GM10248 (cell line): ENCODE results near the gene PHETA2.
"Not testable (repeated sequence)": the region's sequence is repeated elsewhere in the genome, so short reads cannot be mapped to it uniquely, and the experiment has no call there.

Experiments
- CTCF ChIA-PET: fragments of 300-600 bp; sonication (Branson Sonifier 250); formaldehyde crosslinking; extraction: SDS; loops from one replicate; lab custom pipeline; 2021; ENCODE audit warnings: antibody characterized with exemption; lab: Yijun Ruan, JAX
- POLR2A ChIA-PET: fragments of 350-650 bp; sonication (Branson Sonifier 250); formaldehyde crosslinking; extraction: SDS; loops from one replicate; lab custom pipeline; 2020; ENCODE audit warnings: antibody characterized with exemption; lab: Yijun Ruan, JAX
- DNase-seq: peaks from one replicate; pipeline ENCODE4 v3.0.0; 2012; ENCODE audit errors: extremely low spot score
- TF ChIP-seq, protein P1 (sequence below): IDR thresholded peaks from 2 replicates; pipeline ENCODE4 v1.5.1; 2012; ENCODE audit warnings: mild to moderate bottlenecking, low read depth; ENCODE audit errors: extremely low read depth, missing control alignments, control extremely low read depth

Gene PHETA2

DNA sequence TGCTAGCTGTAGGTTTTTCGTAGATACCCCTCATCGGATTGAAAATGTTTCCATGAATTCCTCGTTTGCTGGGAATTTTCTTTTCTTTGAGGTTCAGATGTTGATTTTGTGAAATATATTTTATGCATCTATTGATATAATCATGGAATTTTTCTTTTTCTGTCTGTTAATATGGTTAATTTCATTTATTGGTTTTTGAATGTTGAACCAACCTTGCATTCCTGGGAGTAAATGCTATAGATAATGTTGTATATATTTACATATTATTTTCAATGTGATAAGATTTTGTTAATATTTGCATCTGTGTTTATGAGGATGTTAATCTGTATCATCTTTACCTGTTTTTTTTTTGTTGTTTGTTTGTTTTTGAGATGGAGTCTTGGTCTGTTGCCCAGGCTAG lies 27.2 kb downstream of the PHETA2 start:
- DNase-seq = no peak
- ChIA-PET POLR2A (no interaction called here), CTCF (interaction anchor here (1.1 to 3.0 kb wide), 2 partner anchors 11 kb away, joined by 3 to 13 read pairs; partner anchors contain the start of gene NDUFA6)
- TF ChIP-seq, protein P1, sequence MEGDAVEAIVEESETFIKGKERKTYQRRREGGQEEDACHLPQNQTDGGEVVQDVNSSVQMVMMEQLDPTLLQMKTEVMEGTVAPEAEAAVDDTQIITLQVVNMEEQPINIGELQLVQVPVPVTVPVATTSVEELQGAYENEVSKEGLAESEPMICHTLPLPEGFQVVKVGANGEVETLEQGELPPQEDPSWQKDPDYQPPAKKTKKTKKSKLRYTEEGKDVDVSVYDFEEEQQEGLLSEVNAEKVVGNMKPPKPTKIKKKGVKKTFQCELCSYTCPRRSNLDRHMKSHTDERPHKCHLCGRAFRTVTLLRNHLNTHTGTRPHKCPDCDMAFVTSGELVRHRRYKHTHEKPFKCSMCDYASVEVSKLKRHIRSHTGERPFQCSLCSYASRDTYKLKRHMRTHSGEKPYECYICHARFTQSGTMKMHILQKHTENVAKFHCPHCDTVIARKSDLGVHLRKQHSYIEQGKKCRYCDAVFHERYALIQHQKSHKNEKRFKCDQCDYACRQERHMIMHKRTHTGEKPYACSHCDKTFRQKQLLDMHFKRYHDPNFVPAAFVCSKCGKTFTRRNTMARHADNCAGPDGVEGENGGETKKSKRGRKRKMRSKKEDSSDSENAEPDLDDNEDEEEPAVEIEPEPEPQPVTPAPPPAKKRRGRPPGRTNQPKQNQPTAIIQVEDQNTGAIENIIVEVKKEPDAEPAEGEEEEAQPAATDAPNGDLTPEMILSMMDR = no peak

DNA sequence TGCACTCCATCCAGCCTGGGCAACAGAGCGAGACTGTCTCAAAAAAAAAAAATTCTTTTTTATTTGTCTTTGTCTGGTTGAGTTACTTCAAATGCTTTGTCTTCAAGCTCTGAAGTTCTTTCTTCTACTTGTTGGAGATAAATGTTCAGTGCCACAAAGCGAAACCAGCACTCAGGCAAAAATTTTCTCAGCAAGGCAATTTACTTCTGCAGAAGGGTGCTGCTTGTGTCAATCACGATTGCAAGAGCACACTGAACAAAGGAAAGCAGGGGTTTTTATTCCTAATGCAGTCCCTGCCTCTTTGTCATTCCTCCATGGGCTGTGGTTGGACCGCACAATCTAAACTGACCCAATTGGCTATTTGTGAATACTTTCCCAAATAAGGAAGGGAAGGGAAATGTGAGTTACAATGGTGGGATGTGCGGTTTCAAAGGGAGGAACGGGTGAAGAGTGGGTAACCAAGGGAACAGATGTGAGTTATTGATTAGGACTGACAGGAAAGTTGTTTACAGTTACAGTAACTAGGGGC lies 30.3 kb downstream of the PHETA2 start:
- CTCF ChIA-PET = interaction anchor here (1.7 kb wide), 1 partner anchor 14 kb away, joined by 7 read pairs; the partner anchor contains the start of gene NDUFA6
- POLR2A ChIA-PET, DNase-seq: not testable (repeated sequence)

DNA sequence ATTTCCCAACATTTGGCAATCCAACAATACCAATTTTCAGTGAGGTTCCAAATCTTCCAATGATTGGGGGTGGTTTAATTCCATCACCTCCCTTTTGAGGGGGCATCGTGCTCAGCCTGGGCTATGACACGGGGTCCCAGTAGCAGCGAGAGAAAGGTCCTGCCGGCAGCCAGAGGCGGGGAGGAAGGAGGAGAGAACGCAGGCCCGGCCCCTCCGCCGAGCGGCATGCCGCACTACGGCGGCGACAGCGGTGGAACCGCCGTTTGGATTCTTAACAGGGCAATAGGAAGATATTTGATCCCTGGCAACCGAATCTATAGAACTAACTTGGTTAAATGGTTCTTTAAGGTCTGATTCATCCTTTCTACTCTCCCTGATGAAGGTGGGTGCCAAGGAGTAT lies 34.8 kb downstream of the PHETA2 start:
- TF ChIP-seq, protein P1 = no peak
- ChIA-PET POLR2A (no interaction called here), CTCF (interaction anchor here (1.3 kb wide), 1 partner anchor 17 kb away, joined by 4 read pairs; no protein-coding TSS in a partner anchor)
- no peak for DNase-seq

DNA sequence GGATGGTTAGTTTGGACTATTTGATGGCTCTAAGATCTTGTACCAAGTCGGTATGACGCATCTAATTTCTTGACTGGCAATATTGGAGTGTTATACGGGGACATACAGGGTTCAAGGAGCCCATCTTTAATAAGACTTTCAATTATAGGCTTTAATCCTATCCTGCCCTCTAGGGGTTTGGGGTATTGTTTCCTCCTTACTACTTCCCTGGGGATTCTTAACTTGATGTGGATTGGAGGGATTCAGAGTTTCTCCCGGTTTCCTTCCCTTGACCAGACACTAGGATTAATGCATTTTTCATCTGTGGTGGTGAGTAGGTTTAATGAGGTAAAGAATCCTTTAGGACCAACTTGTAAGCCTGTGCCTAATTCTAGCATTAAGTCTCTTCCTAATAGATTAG lies 37.8 kb downstream of the PHETA2 start:
- TF ChIP-seq, protein P1 = no peak
- DNase-seq = no peak
- ChIA-PET CTCF (interaction anchor here (1.6 to 2.2 kb wide), 4 partner anchors 10 to 146 kb away, joined by 4 to 18 read pairs (median 5); partner anchors contain the start of gene NDUFA6), POLR2A (no interaction called here)

DNA sequence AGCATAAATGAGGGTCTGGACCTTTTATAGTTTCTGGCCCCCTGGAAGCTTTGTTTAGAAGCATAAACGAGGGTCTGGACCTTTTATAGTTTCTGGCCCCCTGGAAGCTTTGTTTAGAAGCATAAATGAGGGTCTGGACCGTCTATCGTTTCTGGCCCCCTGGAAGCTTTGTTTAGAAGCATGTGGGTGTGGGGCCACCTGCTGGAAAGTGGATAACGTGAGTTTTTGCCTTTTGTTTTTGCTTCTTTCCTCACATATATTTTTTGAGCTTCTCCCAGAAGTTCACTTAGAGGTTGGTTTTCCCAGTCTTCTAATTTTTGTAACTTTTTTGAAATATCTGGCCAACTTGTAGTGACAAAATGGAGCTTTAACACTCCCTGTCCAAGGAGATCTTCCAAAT lies 38.7 kb downstream of the PHETA2 start:
- CTCF ChIA-PET = interaction anchor here (0.8 to 2.2 kb wide), 6 partner anchors 9 to 147 kb away, joined by 3 to 18 read pairs (median 4); partner anchors contain the start of gene NDUFA6
- POLR2A ChIA-PET, DNase-seq: not testable (repeated sequence)

DNA sequence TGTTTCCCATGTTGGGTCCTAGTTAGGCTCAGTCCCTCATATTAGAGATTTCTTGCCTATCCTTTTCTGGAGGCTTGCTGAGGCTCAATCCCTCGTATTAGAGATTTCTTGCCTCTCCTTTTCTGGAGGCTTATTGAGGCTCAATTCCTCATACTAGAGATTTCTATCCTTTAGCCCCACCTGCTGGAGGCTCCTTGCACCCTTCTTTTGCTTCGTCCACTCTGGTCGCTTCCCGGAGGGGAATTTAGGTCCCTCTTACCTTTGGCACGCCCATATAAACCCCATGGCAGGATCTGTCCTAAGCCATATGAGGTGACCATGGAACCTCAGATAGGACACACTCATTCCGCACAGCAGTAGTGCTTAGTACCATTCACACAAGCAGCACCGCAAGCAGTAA lies 40.7 kb downstream of the PHETA2 start:
- ChIA-PET POLR2A (no interaction called here), CTCF (no interaction called here)
- no peak for DNase-seq
- TF ChIP-seq, protein P1 = no peak

DNA sequence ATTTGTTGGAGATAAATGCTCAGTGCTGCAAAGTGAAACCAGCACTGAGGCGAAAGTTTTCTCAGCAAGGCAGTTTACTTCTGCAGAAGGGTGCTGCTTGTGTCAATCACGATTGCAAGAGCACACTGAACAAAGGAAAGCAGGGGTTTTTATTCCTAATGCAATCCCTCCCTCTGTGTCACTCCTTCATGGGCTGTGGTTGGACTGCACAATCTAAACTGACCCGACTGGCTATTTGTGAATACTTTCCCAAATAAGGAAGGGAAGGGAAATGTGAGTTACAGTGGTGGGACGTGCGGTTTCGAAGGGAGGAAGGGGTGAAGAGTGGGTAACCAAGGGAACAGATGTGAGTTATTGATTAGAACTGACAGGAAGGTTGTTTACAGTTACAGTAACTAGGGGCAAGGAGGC lies 41.4 kb downstream of the PHETA2 start:
- CTCF ChIA-PET, POLR2A ChIA-PET, DNase-seq: not testable (repeated sequence)

DNA sequence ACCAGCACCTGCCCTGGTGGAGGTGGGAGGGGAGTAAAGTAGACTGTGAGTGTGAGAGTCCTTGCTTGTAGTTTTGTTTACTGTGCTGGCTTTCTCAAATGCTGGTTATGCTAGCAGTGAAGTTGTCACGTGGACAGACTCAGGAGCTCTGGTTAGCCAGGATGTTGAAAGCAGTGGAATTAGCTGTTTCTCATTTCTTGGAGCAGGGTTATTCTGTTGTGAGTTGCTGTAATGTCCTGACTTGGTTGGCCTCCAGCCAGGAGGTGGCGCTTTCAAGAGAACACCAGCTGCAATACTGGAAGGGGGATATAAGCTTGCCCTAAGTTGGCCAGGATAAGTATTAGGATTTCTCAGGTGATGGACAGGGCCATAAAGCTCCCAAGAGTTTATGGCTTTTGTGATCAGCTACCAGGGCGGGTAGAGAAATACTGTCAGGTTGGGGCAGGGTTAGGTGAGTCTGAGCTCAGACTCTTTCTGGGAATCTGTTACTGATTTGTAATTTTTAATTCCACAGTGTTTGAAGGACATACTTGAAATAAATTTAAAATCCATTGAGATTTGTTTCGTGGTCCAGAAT lies 42.9 kb downstream of the PHETA2 start:
- CTCF ChIA-PET = interaction anchor here (0.6 to 1.3 kb wide), 6 partner anchors 17 to 322 kb away, joined by 3 to 4 read pairs (median 3); partner anchors contain the start of genes NDUFA6 and SEPTIN3
- TF ChIP-seq, protein P1 = no peak
- DNase-seq = no peak
- POLR2A ChIA-PET = no interaction called here

DNA sequence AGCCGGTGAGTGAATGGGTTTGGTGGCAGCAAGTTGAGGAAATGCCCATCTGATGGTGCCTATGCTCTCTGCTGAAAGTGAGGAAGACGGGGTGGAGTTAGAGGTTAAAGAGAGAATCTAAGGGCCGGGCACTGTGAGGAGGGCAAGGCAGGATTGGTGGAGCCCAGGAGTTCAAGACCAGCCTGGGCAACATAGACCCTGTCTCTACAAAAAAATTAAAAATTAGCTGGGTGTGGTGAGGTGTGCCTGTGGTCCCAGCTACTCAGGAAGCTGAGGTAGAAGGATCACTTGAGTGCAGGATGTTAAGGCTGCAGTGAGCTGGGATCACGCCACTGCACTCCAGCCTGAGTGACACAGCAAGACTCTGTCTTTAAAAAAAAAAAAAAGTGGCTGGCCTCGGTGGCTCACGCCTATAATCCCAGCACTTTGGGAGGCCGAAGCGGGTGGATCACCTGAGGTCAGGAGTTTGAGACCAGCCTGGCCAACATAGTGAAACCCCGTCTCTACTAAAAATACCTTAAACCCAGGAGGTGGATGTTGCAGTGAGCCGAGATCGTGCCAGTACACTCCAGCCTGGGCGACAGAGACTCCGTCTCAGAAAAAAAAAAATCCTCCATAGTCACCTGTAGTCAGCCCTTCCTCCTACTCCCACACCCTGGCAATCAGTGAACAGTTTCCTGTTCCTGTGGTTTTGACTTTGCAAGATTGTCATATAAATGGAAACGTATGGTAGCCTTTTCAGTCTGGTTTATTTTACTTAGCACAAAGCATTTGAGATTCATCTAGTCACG lies 46.4 kb downstream of the PHETA2 start:
- CTCF ChIA-PET = interaction anchor here (1.2 to 1.5 kb wide), 2 partner anchors 14 to 29 kb away, joined by 3 read pairs; no protein-coding TSS in a partner anchor
- DNase-seq = peak; percentile 51
- POLR2A ChIA-PET = not testable (repeated sequence)

DNA sequence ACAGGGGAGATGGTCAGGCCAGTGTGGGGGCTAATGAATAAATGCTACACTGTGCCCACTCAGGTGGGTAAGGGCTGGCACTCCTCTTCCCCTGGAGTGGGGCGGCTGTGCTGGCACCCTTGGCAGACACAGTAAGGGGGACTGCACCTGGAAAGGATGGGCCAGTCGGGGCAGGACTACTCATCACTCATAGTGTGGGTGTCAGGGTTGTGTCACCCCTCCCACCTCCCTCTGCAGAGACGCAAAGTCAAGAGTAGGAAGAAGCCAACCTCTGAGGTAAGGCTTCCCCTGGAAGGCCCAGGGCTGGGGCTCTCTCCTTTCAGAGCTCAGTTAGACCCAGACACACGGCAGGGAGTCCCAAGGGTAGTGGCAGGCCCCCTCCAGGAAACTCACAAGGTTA lies 49.5 kb downstream of the PHETA2 start:
- CTCF ChIA-PET, POLR2A ChIA-PET, DNase-seq: not testable (repeated sequence)
